Parathyroid adenoma (tissue), 2 donors: Measurements from ENCODE around the gene SORCS3.

ENCODE experiments used
- H2AFZ ChIP-seq: fragments of 300-600 bp; sonication (generic); one replicate; pipeline ENCODE4 v1.7.0; 2017; ENCODE audit warnings: antibody characterized with exemption, mild to moderate bottlenecking
- H3K27ac ChIP-seq: fragments of 300-600 bp; sonication (generic); one replicate; pipeline ENCODE4 v1.7.0; 2017
- H3K27me3 ChIP-seq: fragments of 300-600 bp; sonication (generic); one replicate; pipeline ENCODE4 v1.7.0; 2017; ENCODE audit warnings: low read length; ENCODE audit not compliant: control insufficient read depth, insufficient read depth
- H3K36me3 ChIP-seq: fragments of 300-600 bp; sonication (generic); one replicate; pipeline ENCODE4 v1.7.0; 2017; ENCODE audit warnings: low read length; ENCODE audit not compliant: control insufficient read depth, insufficient read depth
- H3K4me1 ChIP-seq: fragments of 300-600 bp; sonication (generic); one replicate; pipeline ENCODE4 v1.7.0; 2017; ENCODE audit warnings: control low read depth
- H3K4me2 ChIP-seq: fragments of 300-600 bp; sonication (generic); one replicate; pipeline ENCODE4 v1.7.0; 2017; ENCODE audit warnings: low read length
- H3K4me3 ChIP-seq: fragments of 300-600 bp; sonication (generic); one replicate; pipeline ENCODE4 v1.7.0; 2017; ENCODE audit warnings: low read depth, low read length
- H3K79me2 ChIP-seq: fragments of 300-600 bp; sonication (generic); one replicate; pipeline ENCODE4 v1.7.0; 2017; ENCODE audit warnings: control low read depth
- H3K9ac ChIP-seq: fragments of 300-600 bp; sonication (generic); one replicate; pipeline ENCODE4 v1.7.0; 2017; ENCODE audit warnings: mild to moderate bottlenecking
- H3K9me3 ChIP-seq: fragments of 300-600 bp; sonication (generic); one replicate; pipeline ENCODE4 v1.7.0; 2017; ENCODE audit warnings: low read length; ENCODE audit not compliant: control insufficient read depth
- TF ChIP-seq, protein P1 (sequence below): fragments of 300-600 bp; sonication (generic); IDR thresholded peaks from one replicate; pipeline ENCODE4 v1.7.0; 2017; ENCODE audit warnings: antibody characterized with exemption, mild to moderate bottlenecking
- donor health status: primary hyperparathyroidism.

SORCS3 gene

DNA sequence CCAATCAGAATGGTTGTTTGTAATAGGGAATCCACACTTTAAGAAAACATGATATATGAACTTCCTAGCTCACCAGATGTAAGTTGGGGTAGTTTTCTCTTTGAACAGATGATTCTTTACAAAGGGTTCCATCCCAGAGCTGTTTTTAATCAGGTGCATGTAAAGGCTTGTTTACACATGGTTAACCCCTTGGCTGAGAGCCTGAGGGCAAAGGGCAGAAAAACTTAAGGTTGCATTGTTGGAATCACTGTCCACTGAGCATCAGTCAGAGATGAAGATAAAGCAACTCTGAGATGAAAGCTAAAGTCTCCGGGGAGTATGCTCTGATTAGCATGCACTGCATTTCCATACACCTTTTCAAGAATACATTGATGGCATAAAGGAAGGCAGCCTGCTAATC is 518.2 kb downstream of the SORCS3 start:
- Histone ChIP-seq H3K27ac (no peak overlapping the region), H3K36me3 (no peaks in the 10 kb centered on the region), H2AFZ (no peak overlapping the region), H3K4me2 (no peak overlapping the region), H3K9ac (no peak overlapping the region), H3K79me2 (no peaks in the 10 kb centered on the region), H3K4me1 (no peaks in the 10 kb centered on the region), H3K27me3 (no peaks in the 10 kb centered on the region), H3K4me3 (no peak overlapping the region), H3K9me3 (no peaks in the 10 kb centered on the region)
- TF ChIP-seq, protein P1, sequence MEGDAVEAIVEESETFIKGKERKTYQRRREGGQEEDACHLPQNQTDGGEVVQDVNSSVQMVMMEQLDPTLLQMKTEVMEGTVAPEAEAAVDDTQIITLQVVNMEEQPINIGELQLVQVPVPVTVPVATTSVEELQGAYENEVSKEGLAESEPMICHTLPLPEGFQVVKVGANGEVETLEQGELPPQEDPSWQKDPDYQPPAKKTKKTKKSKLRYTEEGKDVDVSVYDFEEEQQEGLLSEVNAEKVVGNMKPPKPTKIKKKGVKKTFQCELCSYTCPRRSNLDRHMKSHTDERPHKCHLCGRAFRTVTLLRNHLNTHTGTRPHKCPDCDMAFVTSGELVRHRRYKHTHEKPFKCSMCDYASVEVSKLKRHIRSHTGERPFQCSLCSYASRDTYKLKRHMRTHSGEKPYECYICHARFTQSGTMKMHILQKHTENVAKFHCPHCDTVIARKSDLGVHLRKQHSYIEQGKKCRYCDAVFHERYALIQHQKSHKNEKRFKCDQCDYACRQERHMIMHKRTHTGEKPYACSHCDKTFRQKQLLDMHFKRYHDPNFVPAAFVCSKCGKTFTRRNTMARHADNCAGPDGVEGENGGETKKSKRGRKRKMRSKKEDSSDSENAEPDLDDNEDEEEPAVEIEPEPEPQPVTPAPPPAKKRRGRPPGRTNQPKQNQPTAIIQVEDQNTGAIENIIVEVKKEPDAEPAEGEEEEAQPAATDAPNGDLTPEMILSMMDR: no peak

DNA sequence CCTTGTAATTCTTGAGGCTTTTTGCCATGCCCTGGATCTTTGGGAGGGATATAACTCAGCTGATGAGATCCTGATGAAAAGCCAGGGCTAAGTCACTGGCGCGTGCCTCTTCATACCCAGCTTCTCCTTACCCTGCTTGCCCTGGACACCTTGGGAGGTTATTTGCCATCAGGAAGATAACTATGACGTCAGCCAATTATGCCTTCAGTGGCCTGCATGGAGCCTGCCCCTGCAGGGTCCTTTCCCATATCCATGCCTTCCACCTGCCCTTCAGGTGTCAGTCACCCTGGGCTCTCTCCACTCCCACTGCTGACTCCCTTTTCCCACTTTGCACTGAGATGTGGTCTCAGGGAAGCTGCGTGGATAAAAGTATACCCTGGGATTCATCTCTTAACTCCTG is 520.1 kb downstream of the SORCS3 start:
- Histone ChIP-seq H3K9me3 (no peaks in the 10 kb centered on the region), H3K9ac (no peak overlapping the region), H3K36me3 (no peaks in the 10 kb centered on the region), H3K27ac (no peak overlapping the region), H3K27me3 (no peaks in the 10 kb centered on the region), H3K4me3 (no peak overlapping the region), H3K4me1 (no peaks in the 10 kb centered on the region), H2AFZ (no peak overlapping the region), H3K79me2 (no peaks in the 10 kb centered on the region), H3K4me2 (no peak overlapping the region)
- TF ChIP-seq, protein P1: no peak

DNA sequence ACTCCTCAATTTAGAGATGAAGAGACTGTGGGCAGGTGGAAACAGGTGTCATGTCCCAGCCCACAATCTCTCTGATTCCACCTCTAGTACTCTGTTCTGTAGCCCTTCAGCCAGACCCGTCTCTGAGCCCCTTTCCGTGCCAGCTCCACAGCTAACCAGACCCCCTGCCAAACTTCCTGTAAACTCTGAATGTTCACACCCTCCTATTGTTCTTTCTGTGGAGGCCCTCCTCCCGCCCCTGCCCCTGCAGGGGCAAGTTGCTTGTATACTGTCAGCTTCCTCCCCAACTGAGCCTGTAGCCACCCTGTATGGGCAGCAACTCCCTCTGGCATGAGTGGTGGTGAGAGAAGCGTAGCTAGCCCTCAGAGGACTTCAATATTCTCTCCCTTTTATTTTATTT is 520.7 kb downstream of the SORCS3 start:
- Histone ChIP-seq H3K4me1 (no peaks in the 10 kb centered on the region), H2AFZ (no peak overlapping the region), H3K36me3 (no peaks in the 10 kb centered on the region), H3K27ac (no peak overlapping the region), H3K27me3 (no peaks in the 10 kb centered on the region), H3K79me2 (no peaks in the 10 kb centered on the region), H3K4me2 (no peak overlapping the region), H3K4me3 (no peak overlapping the region), H3K9me3 (no peaks in the 10 kb centered on the region), H3K9ac (no peak overlapping the region)
- TF ChIP-seq, protein P1: no peak

DNA sequence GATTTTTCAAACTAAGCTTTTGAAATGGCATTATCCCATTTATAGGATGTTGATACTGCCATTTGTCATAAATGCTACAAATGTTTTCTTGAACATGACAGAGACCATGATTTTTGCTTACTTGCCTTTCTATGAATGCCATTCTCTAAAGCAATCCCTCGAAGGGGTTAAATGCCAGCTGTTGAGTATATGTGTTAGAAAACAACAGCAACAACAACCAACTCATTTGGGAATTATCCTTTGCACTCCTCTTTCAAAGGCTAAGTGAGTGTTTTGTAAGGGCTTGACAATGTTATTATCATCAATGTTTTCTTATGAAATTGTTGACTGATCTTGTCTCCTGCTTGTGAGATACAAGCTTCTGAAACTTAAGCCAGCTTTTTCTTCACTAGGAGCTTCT is 529.4 kb downstream of the SORCS3 start:
- H3K4me2 ChIP-seq: no peak overlapping the region
- H3K27ac ChIP-seq: no peak overlapping the region
- H3K4me3 ChIP-seq: no peak overlapping the region
- no peaks in the 10 kb centered on the region for H3K4me1 ChIP-seq
- no peak overlapping the region for H3K9ac ChIP-seq
- no peaks in the 10 kb centered on the region for H3K36me3 ChIP-seq
- H2AFZ ChIP-seq: no peak overlapping the region
- H3K9me3 ChIP-seq: no peaks in the 10 kb centered on the region
- no peaks in the 10 kb centered on the region for H3K79me2 ChIP-seq
- TF ChIP-seq, protein P1: no peak
- H3K27me3 ChIP-seq: no peaks in the 10 kb centered on the region

DNA sequence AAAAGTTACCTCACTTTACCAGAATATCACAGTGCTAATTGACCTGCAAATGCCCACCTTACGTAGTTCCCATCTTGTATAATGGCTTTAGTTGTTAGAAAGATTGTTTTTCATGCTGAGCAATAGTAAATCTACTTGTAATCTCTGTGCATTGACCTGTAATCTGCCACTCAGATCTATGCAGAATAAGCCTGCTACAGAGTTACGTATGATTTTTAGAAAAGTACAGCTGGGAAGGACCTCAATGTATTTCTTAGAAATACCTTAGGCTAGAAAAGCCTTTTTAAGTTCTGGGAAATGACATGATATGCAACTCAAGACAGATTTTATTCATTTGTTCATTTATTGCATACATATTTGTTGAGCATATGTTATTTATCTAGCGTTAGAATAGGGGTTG is 530.9 kb downstream of the SORCS3 start:
- no peak overlapping the region for H3K27ac ChIP-seq
- H3K4me3 ChIP-seq: no peak overlapping the region

More for the DNA sequence above, 530.9 kb downstream of the SORCS3 start:
- no peaks in the 10 kb centered on the region for H3K27me3 ChIP-seq
- TF ChIP-seq, protein P1: no peak
- no peak overlapping the region for H2AFZ ChIP-seq
- no peaks in the 10 kb centered on the region for H3K4me1 ChIP-seq
- H3K9ac ChIP-seq: no peak overlapping the region
- H3K4me2 ChIP-seq: no peak overlapping the region
- H3K79me2 ChIP-seq: no peaks in the 10 kb centered on the region
- H3K36me3 ChIP-seq: no peaks in the 10 kb centered on the region
- H3K9me3 ChIP-seq: no peaks in the 10 kb centered on the region
